ENCODE data around the gene PPM1H. TPM values are rescaled to one million over a fixed set of nuclear protein-coding genes. Genes with fewer than 3 reads are reported as not detected.

The PPM1H gene
- polyA plus RNA-seq, 1 of the 3 experiments (the other 2 are of a cell fraction), result 0.13 TPM

GRCh38 chr12:62886796-62887195, 48.2 kb downstream of the PPM1H start:
- Histone ChIP-seq H3K36me3 (replicated peaks in 1 of 2; ENCODE audit: control insufficient read depth in 1 of 2, insufficient read depth in 2 of 2, low read length in 1 of 2) (no peaks in the 10 kb centered on the region), H3K4me3 (ENCODE audit: low read depth in 2 of 2, low read length in 1 of 2) (no peak overlapping the region), H2AFZ (ENCODE audit: low read depth) (no peak overlapping the region), H3K9me3 (no peaks in the 10 kb centered on the region), H3K27ac (ENCODE audit: low read depth in 2 of 2, low read length in 1 of 2) (no peak overlapping the region), H3K4me1 (ENCODE audit: control insufficient read depth in 1 of 2, insufficient read depth in 2 of 2, low read depth in 1 of 2, low read length in 1 of 2) (no peaks in the 10 kb centered on the region), H3K27me3 (ENCODE audit: insufficient read depth) (peaks cover 5% of the 10 kb centered on the region; the same call in 1 of the 2 replicates), H3F3A (replicated peaks; ENCODE audit: insufficient read depth) (no peaks in the 10 kb centered on the region), H3K4me2 (no peak overlapping the region), H3K9ac (no peak overlapping the region), H3K79me2 (ENCODE audit: insufficient read depth) (no peaks in the 10 kb centered on the region), H3K9me2 (no peaks in the 10 kb centered on the region), H4K20me1 (ENCODE audit: insufficient read depth) (no peaks in the 10 kb centered on the region)
- no peak for TF ChIP-seq CHD2 (IDR thresholded peaks at IDR 0.05; ENCODE audit: low read length, partially characterized antibody)
- TF ChIP-seq YY1 (IDR thresholded peaks at IDR 0.05; ENCODE audit: low read depth), result no peak
- TF ChIP-seq RXRA (IDR thresholded peaks at IDR 0.05; ENCODE audit: borderline replicate concordance, low read depth), result no peak
- TF ChIP-seq PBX3 (IDR thresholded peaks at IDR 0.05), result no peak
- TF ChIP-seq, protein P1, sequence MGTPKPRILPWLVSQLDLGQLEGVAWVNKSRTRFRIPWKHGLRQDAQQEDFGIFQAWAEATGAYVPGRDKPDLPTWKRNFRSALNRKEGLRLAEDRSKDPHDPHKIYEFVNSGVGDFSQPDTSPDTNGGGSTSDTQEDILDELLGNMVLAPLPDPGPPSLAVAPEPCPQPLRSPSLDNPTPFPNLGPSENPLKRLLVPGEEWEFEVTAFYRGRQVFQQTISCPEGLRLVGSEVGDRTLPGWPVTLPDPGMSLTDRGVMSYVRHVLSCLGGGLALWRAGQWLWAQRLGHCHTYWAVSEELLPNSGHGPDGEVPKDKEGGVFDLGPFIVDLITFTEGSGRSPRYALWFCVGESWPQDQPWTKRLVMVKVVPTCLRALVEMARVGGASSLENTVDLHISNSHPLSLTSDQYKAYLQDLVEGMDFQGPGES (IDR thresholded peaks at IDR 0.05; ENCODE audit: low read depth, low read length), result no peak
- TF ChIP-seq RAD21 (IDR thresholded peaks at IDR 0.05; ENCODE audit: low read length), result no peak
- no peak for TF ChIP-seq GABPA (IDR thresholded peaks at IDR 0.05; ENCODE audit: low read depth)
- no peak for TF ChIP-seq ZBTB33 (IDR thresholded peaks at IDR 0.05; ENCODE audit: borderline replicate concordance, low read depth)
- no peak for TF ChIP-seq GATA2 (CRISPR knock-in tag; IDR thresholded peaks at IDR 0.05)
- TF ChIP-seq REST (IDR thresholded peaks at IDR 0.05; ENCODE audit: low read depth, low read length), result no peak
- no peak for TF ChIP-seq POLR2AphosphoS5 (IDR thresholded peaks at IDR 0.05; ENCODE audit: low read depth, low read length)
- no peak for TF ChIP-seq NFIC (IDR thresholded peaks at IDR 0.05; ENCODE audit: borderline replicate concordance)
- no peak for TF ChIP-seq MXI1 (IDR thresholded peaks at IDR 0.05; ENCODE audit: low read depth, low read length)
- TF ChIP-seq RFX5 (IDR thresholded peaks at IDR 0.05; ENCODE audit: low read length), result no peak
- ChIA-PET POLR2A (no interaction called here), CTCF (no interaction called here)
- 20% methylated on average over 6 of the region's 6 CpGs for WGBS (ENCODE audit: low lambda C conversion rate)
- no peak for DNase-seq
